ENCODE data around the gene RPRD1A.
A peak's percentile ranks its signal among the peaks of the same experiment; 100 is the strongest.
"Not testable (repeated sequence)": the region's sequence is repeated elsewhere in the genome, so short reads cannot be mapped to it uniquely, and the experiment has no call there.

RPRD1A gene

GRCh38 chr18:36028859-36029258 lies 38.5 kb downstream of the RPRD1A start:
- DNase-seq (ENCODE audit: low read depth) = no peak

- DNase-seq (ENCODE audit: low read depth) = no peak
These were observed 42.3 kb downstream of the RPRD1A start for GRCh38 chr18:36025025-36025424.

GRCh38 chr18:36024241-36024640 lies 43.1 kb downstream of the RPRD1A start:
- not testable (repeated sequence) for DNase-seq (ENCODE audit: low read depth)

- DNase-seq (ENCODE audit: low read depth) = no peak
These were observed 44.0 kb downstream of the RPRD1A start for GRCh38 chr18:36023336-36023735.

- no peak for DNase-seq (ENCODE audit: low read depth)
These were observed 47.1 kb downstream of the RPRD1A start for GRCh38 chr18:36020174-36020711.

GRCh38 chr18:36017232-36017631 lies 50.1 kb downstream of the RPRD1A start:
- DNase-seq (ENCODE audit: low read depth) = no peak

GRCh38 chr18:36015629-36016028 lies 51.7 kb downstream of the RPRD1A start:
- no peak for DNase-seq (ENCODE audit: low read depth)

- no peak for DNase-seq (ENCODE audit: low read depth)
These were observed 54.5 kb downstream of the RPRD1A start for GRCh38 chr18:36012891-36013290.

- no peak for DNase-seq (ENCODE audit: low read depth)
These were observed 58.1 kb downstream of the RPRD1A start for GRCh38 chr18:36009214-36009613.

GRCh38 chr18:36006997-36007396 lies 60.4 kb downstream of the RPRD1A start:
- no peak for DNase-seq (ENCODE audit: low read depth)

- DNase-seq (ENCODE audit: low read depth) = peak; percentile 9
These were observed 67.4 kb downstream of the RPRD1A start for GRCh38 chr18:35999925-36000324.

- DNase-seq (ENCODE audit: low read depth) = no peak
These were observed 68.4 kb downstream of the RPRD1A start for GRCh38 chr18:35998967-35999366.

GRCh38 chr18:35993013-35993412 lies 74.3 kb downstream of the RPRD1A start:
- no peak for DNase-seq (ENCODE audit: low read depth)

GRCh38 chr18:35991696-35992095 lies 75.7 kb downstream of the RPRD1A start:
- DNase-seq (ENCODE audit: low read depth) = no peak

- peak; percentile 8 for DNase-seq (ENCODE audit: low read depth)
These were observed 83.5 kb downstream of the RPRD1A start for GRCh38 chr18:35983818-35984217.

- DNase-seq (ENCODE audit: low read depth) = no peak
These were observed 84.2 kb downstream of the RPRD1A start for GRCh38 chr18:35983147-35983546.

- DNase-seq (ENCODE audit: low read depth) = no peak
These were observed 84.8 kb downstream of the RPRD1A start for GRCh38 chr18:35982409-35983114.

- DNase-seq (ENCODE audit: low read depth) = no peak
These were observed 88.2 kb downstream of the RPRD1A start for GRCh38 chr18:35979112-35979511.

GRCh38 chr18:35974181-35974580 lies 93.2 kb downstream of the RPRD1A start:
- no peak for DNase-seq (ENCODE audit: low read depth)

- DNase-seq (ENCODE audit: low read depth) = no peak
These were observed 93.7 kb downstream of the RPRD1A start for GRCh38 chr18:35973650-35974049.

GRCh38 chr18:35972197-35973000 lies 95.0 kb downstream of the RPRD1A start, which contains the start of gene RMP24:
TSS of gene RMP24 (plus strand) at chr18:35972679.
- peak; percentile 89 for DNase-seq (ENCODE audit: low read depth)

GRCh38 chr18:35971661-35972196 lies 95.6 kb downstream of the RPRD1A start:
- no peak for DNase-seq (ENCODE audit: low read depth)

GRCh38 chr18:35969676-35970075 lies 97.7 kb downstream of the RPRD1A start:
- DNase-seq (ENCODE audit: low read depth) = no peak
